Neuron (in vitro differentiated cells): ENCODE results near the gene UCP2.

Source experiments
- H2AFZ ChIP-seq: one replicate; pipeline ENCODE4 v1.6.1; 2013; ENCODE audit warnings: low read depth, mild to moderate bottlenecking, inconsistent platforms, low read length, moderate library complexity
- H3K27me3 ChIP-seq: one replicate; pipeline ENCODE4 v1.6.1; 2013; ENCODE audit warnings: low read length; ENCODE audit not compliant: insufficient read depth
- H3K36me3 ChIP-seq: one replicate; pipeline ENCODE4 v1.6.1; 2013; ENCODE audit warnings: low read length; ENCODE audit not compliant: insufficient read depth
- H3K4me1 ChIP-seq: one replicate; pipeline ENCODE4 v1.6.1; 2013; ENCODE audit warnings: low read length; ENCODE audit not compliant: insufficient read depth
- H3K4me3 ChIP-seq: 2 replicates; pipeline ENCODE4 v1.5.1; 2013; ENCODE audit warnings: mild to moderate bottlenecking, low read length, moderate library complexity
- H3K9me3 ChIP-seq: one replicate; pipeline ENCODE4 v1.6.1; 2013; ENCODE audit warnings: low read length

UCP2 gene

GRCh38 chr11:74005721-74006517 is 23.3 kb upstream of the UCP2 start:
- Histone ChIP-seq H2AFZ (no peak overlapping the region), H3K9me3 (no peaks in the 10 kb centered on the region), H3K4me3 (no peak overlapping the region), H3K4me1 (no peaks in the 10 kb centered on the region), H3K36me3 (peaks cover 5% of the 10 kb centered on the region), H3K27me3 (no peaks in the 10 kb centered on the region)

GRCh38 chr11:74004759-74005615 is 22.3 kb upstream of the UCP2 start:
- H3K36me3 ChIP-seq = peaks cover 5% of the 10 kb centered on the region
- H3K4me1 ChIP-seq = no peaks in the 10 kb centered on the region
- H3K9me3 ChIP-seq = no peaks in the 10 kb centered on the region
- no peaks in the 10 kb centered on the region for H3K27me3 ChIP-seq
- H3K4me3 ChIP-seq = no peak overlapping the region
- no peak overlapping the region for H2AFZ ChIP-seq

DNA sequence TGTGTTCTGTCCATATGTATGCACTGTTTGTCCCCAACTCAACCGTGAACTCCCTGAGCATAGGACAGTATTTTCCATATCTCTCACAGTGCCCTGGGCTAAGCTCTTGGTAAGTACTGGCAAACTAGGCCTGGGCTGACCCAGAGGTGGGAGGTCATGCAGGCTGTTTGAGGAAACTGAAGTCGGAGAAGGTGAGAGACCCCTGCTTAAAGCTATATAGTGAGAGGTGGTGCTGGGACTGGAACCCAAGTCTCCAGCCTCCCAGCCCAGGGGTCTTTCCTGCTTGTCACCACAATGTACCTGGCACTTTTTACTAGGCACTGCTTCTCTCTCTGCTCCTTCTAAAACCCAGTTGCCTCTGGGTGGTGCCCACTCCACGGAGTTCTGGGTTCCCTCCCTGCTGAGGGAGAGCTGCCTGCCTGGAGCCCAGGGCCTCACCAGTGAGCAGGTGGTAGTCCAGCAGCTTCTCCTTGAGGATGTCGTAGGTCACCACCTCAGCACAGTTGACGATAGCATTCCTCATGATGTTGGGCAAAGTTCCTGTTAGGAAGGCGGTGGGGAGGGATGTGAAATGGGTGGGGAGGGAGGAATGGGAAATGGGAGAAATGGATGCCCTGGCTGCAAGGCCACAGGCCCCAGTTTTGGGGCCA is 21.5 kb upstream of the UCP2 start:
- H3K4me3 ChIP-seq = no peak overlapping the region
- H3K9me3 ChIP-seq = no peaks in the 10 kb centered on the region
- H3K4me1 ChIP-seq = no peaks in the 10 kb centered on the region

GRCh38 chr11:74002832-74003231 is 20.2 kb upstream of the UCP2 start:
- Histone ChIP-seq H3K9me3 (no peaks in the 10 kb centered on the region), H3K4me1 (no peaks in the 10 kb centered on the region), H3K4me3 (no peak overlapping the region), H3K27me3 (no peaks in the 10 kb centered on the region), H2AFZ (no peak overlapping the region), H3K36me3 (peaks cover 9% of the 10 kb centered on the region)

More for the DNA sequence above, 21.5 kb upstream of the UCP2 start:
- H2AFZ ChIP-seq = no peak overlapping the region
- no peaks in the 10 kb centered on the region for H3K27me3 ChIP-seq
- H3K36me3 ChIP-seq = peaks cover 9% of the 10 kb centered on the region

GRCh38 chr11:74001822-74002286 is 19.2 kb upstream of the UCP2 start:
- no peaks in the 10 kb centered on the region for H3K9me3 ChIP-seq
- H3K36me3 ChIP-seq = peaks cover 9% of the 10 kb centered on the region
- H3K4me3 ChIP-seq = no peak overlapping the region
- no peak overlapping the region for H2AFZ ChIP-seq
- no peaks in the 10 kb centered on the region for H3K4me1 ChIP-seq
- H3K27me3 ChIP-seq = no peaks in the 10 kb centered on the region

DNA sequence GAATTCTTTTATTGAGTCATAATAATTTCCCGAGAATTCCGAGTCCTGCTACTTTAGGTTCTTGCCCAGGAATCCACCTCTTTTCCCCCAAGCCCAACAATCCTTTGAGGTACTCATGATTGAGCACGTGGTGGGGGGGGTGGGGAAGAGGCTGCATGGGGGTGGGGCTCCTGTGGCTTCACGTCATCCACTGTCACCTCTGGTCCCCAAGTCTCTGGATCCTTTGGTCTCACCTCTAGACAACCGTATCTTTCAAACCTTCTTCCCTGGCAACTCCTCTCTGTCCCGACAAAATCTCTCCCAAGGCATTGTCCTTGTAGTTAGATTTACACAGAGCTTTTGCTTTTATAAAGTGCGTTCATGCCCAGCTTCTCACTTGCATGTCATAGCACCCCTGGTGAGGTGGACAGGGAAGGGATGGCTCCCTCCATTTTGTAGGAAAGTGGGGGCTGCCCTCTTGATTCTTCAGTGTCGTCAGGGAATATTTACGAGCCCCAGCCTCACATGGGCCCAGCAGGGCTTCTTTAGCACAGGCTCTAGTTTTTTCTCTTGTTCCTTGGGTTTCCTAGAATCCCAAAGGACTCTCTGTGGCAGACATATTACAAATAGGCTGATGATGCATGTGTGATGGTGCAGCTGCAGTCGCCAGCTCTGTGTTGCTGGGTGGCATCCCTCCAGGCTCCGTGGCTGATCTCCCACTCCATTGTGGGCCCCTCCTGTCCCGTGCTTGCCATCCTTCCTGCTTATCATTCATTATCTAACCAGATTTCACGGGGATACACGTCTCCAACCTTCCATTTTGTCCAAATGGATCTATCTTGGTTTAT is 17.9 kb upstream of the UCP2 start:
- H3K4me3 ChIP-seq = no peak overlapping the region
- H3K36me3 ChIP-seq = peaks cover 9% of the 10 kb centered on the region
- H2AFZ ChIP-seq = no peak overlapping the region
- H3K9me3 ChIP-seq = no peaks in the 10 kb centered on the region
- H3K4me1 ChIP-seq = no peaks in the 10 kb centered on the region
- H3K27me3 ChIP-seq = no peaks in the 10 kb centered on the region

- Histone ChIP-seq H3K4me3 (no peak overlapping the region), H3K9me3 (no peaks in the 10 kb centered on the region), H3K36me3 (peaks cover 9% of the 10 kb centered on the region), H2AFZ (no peak overlapping the region), H3K4me1 (no peaks in the 10 kb centered on the region), H3K27me3 (no peaks in the 10 kb centered on the region)
Measured at GRCh38 chr11:73999581-74000306, 17.1 kb upstream of the UCP2 start.

- no peak overlapping the region for H2AFZ ChIP-seq
- H3K4me3 ChIP-seq = no peak overlapping the region
- H3K4me1 ChIP-seq = no peaks in the 10 kb centered on the region
- no peaks in the 10 kb centered on the region for H3K9me3 ChIP-seq
- peaks cover 9% of the 10 kb centered on the region for H3K36me3 ChIP-seq
- H3K27me3 ChIP-seq = no peaks in the 10 kb centered on the region
Measured at GRCh38 chr11:73998846-73999575, 16.4 kb upstream of the UCP2 start.

- Histone ChIP-seq H2AFZ (no peak overlapping the region), H3K27me3 (no peaks in the 10 kb centered on the region), H3K36me3 (peaks cover 4% of the 10 kb centered on the region), H3K4me1 (no peaks in the 10 kb centered on the region), H3K4me3 (no peak overlapping the region), H3K9me3 (no peaks in the 10 kb centered on the region)
Measured at GRCh38 chr11:73997120-73997770, 14.6 kb upstream of the UCP2 start.

- Histone ChIP-seq H2AFZ (no peak overlapping the region), H3K4me3 (no peak overlapping the region), H3K27me3 (no peaks in the 10 kb centered on the region), H3K9me3 (no peaks in the 10 kb centered on the region), H3K4me1 (no peaks in the 10 kb centered on the region), H3K36me3 (peaks cover 4% of the 10 kb centered on the region)
Measured at GRCh38 chr11:73996161-73996747, 13.6 kb upstream of the UCP2 start.

DNA sequence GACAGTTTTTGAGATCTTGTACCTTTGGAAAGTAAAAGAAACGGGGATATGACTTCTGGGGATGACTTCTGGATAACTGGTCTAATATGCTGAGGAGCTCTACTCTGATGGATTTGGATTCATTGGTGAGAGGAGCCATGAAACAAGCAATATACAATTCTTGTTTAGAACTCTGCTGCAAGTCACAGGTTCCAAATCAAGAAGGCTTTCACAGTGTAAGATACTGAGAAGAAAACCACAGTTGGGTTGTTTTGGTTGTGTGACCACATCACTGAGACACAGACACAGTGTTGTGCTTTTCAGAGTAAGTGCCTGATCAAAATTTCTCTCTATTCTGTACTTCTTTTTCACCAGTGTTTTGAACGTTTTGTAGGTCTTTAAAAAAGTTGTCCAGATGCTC is 13.1 kb upstream of the UCP2 start:
- Histone ChIP-seq H3K36me3 (peaks cover 4% of the 10 kb centered on the region), H2AFZ (no peak overlapping the region), H3K4me1 (no peaks in the 10 kb centered on the region), H3K9me3 (no peaks in the 10 kb centered on the region), H3K27me3 (no peaks in the 10 kb centered on the region), H3K4me3 (no peak overlapping the region)
